Measurements from ENCODE around the gene ITPRIP. TPM values are rescaled to one million over a fixed set of nuclear protein-coding genes. Genes with fewer than 3 reads are reported as not detected.
A peak's percentile ranks its signal among the peaks of the same experiment; 100 is the strongest.

The ITPRIP gene
- total RNA-seq, 6 experiments from 2014 or later = 2.9 to 9.7 (median 7.7) TPM

DNA sequence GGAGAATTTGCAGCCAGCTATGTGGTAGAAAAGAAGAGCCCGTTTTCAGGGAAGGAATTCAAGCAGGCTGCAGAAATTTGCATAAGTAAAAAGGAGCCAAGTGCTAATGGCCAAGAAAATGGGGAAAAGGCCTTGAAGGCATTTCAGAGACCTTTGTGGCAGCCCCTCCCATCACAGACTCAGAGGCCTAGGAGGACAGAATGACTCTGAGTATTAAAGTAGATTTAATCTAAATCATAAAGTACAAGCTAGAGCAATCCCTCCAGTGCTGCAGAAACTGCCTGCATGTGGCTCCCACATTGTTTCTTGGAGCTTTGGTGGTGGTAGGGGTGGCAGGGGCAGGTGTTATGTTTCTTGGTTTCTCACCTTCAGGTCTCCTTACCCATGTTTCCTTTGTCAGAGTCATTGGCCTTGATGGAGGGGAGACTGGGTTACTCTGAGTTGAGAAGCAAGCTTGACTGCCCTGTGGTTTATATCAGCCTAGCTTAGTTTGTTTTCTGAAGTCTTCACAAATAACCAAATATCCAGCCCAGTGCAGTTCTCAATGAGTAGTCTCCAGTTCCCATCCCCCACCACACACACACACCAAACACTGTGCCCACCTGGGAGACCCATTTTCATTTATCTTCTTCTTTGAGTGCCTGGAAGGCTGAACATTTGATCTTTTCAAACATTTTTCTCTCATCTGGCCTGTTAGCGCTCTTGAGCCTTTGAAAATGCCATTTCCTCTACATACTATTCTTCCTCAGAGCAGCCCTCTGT is 34.5 kb downstream of the ITPRIP start:
- intact Hi-C loops (cut with DNase I) = no loop called here
- no peak overlapping the region for H3K4me3 ChIP-seq
- no peak for DNase-seq

DNA sequence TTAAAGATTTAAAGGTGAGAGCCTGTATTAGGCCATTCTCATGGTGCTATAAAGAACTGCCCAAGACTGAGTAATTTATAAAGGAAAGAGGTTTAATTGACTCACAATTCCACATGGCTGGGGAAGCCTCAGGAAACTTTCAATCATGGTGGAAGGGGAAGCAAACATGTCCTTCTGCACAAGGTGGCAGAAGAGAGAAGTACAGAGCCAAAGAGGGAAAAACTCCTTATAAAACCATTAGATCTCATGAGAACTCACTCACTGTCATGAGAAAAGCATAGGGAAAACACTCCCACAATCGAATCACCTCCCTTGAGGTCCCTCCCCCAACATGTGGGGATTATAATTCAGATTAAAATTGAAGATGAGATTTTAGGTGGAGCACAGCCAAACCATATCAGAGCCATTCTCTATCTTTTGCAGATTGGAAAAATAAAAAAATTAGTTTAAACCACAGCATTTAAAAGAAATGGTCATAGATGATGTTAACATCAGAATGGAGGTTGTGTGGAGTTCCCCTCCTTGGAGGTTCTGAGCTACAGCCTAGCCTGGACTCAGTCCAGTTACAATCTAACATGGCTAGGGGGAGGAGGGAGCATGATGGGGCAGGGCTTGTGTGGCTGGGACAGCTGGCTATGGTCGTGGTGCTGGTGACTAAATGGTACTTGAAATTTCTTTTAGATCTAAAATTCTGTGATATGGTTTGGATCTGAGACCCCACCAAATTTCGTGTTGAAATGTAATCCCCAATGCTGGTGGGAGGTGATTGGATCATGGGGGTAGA is 36.2 kb downstream of the ITPRIP start:
- H3K36me3 ChIP-seq = no peaks in the 10 kb centered on the region
- no peaks in the 10 kb centered on the region for H3K27me3 ChIP-seq
- WGBS (ENCODE audit: insufficient coverage, low coverage, low lambda C conversion rate, missing lambda C conversion rate) = 64% methylated on average over 1 of the region's 3 CpGs
- H3K4me3 ChIP-seq = no peak overlapping the region
- TF ChIP-seq, protein P1, sequence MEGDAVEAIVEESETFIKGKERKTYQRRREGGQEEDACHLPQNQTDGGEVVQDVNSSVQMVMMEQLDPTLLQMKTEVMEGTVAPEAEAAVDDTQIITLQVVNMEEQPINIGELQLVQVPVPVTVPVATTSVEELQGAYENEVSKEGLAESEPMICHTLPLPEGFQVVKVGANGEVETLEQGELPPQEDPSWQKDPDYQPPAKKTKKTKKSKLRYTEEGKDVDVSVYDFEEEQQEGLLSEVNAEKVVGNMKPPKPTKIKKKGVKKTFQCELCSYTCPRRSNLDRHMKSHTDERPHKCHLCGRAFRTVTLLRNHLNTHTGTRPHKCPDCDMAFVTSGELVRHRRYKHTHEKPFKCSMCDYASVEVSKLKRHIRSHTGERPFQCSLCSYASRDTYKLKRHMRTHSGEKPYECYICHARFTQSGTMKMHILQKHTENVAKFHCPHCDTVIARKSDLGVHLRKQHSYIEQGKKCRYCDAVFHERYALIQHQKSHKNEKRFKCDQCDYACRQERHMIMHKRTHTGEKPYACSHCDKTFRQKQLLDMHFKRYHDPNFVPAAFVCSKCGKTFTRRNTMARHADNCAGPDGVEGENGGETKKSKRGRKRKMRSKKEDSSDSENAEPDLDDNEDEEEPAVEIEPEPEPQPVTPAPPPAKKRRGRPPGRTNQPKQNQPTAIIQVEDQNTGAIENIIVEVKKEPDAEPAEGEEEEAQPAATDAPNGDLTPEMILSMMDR (IDR thresholded peaks at IDR 0.05) = no peak
- TF ChIP-seq POLR2A (IDR thresholded peaks at IDR 0.05) = no peak
- intact Hi-C loops (cut with DNase I) = no loop called here
- H3K9me3 ChIP-seq = no peaks in the 10 kb centered on the region
- ATAC-seq = no peak
- H3K4me1 ChIP-seq = peaks cover 0 to 9% (median 0%) of the 10 kb centered on the region in 4 donors
- DNase-seq = no peak
- no peak overlapping the region for H3K27ac ChIP-seq

More for the DNA sequence above, 34.5 kb downstream of the ITPRIP start:
- 55% methylated on average over 2 of the region's 2 CpGs for WGBS (ENCODE audit: insufficient coverage, low coverage, low lambda C conversion rate, missing lambda C conversion rate)
- H3K36me3 ChIP-seq = no peaks in the 10 kb centered on the region
- ATAC-seq = no peak
- no peak for TF ChIP-seq POLR2A (IDR thresholded peaks at IDR 0.05)
- TF ChIP-seq, protein P1 (IDR thresholded peaks at IDR 0.05) = no peak
- H3K27me3 ChIP-seq = no peaks in the 10 kb centered on the region
- H3K4me1 ChIP-seq = peaks cover 0 to 9% (median 0%) of the 10 kb centered on the region in 4 donors
- H3K9me3 ChIP-seq = no peaks in the 10 kb centered on the region
- no peak overlapping the region for H3K27ac ChIP-seq

DNA sequence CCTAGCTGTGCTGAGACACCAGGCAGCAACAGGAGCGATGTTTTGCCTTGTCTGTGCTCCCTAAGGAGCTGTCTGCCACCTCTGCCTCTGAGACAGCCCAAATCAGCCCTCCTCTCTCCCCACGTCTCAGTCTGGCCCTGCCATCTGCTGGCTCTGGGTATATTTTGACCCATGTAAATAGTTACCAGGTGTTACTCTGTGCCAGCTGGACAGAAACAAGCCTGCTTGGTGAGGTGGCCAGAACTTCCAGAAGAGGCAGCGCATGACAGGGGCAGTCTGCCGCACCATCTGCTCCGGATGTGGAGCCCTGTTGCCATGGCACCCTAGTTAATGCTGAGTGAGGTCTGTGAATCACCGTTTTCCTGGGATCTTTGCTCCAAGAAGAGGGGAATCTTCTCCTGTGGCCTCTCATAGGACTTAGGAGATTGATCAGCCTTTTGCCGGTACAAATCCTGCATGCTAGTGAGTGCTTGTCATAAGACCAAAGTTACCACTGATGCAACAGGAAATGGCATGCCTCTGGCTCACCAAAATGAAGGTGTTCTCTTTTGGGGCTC is 37.5 kb downstream of the ITPRIP start:
- H3K4me3 ChIP-seq = no peak overlapping the region
- WGBS (ENCODE audit: insufficient coverage, low coverage, low lambda C conversion rate, missing lambda C conversion rate) = 29% methylated on average over 5 of the region's 7 CpGs
- H3K36me3 ChIP-seq = no peaks in the 10 kb centered on the region
- H3K9me3 ChIP-seq = no peaks in the 10 kb centered on the region
- peaks cover 0 to 9% (median 0%) of the 10 kb centered on the region in 4 donors for H3K4me1 ChIP-seq
- no peaks in the 10 kb centered on the region for H3K27me3 ChIP-seq
- intact Hi-C loops (cut with DNase I) = no loop called here
- peak; percentile 56 to 75 (median 58) for ATAC-seq
- H3K27ac ChIP-seq = peak overlapping the region; percentile 61 to 80 (median 63)
- TF ChIP-seq, protein P1 (IDR thresholded peaks at IDR 0.05) = no peak
- DNase-seq = peak in 1 of 3 donors; percentile 44

DNA sequence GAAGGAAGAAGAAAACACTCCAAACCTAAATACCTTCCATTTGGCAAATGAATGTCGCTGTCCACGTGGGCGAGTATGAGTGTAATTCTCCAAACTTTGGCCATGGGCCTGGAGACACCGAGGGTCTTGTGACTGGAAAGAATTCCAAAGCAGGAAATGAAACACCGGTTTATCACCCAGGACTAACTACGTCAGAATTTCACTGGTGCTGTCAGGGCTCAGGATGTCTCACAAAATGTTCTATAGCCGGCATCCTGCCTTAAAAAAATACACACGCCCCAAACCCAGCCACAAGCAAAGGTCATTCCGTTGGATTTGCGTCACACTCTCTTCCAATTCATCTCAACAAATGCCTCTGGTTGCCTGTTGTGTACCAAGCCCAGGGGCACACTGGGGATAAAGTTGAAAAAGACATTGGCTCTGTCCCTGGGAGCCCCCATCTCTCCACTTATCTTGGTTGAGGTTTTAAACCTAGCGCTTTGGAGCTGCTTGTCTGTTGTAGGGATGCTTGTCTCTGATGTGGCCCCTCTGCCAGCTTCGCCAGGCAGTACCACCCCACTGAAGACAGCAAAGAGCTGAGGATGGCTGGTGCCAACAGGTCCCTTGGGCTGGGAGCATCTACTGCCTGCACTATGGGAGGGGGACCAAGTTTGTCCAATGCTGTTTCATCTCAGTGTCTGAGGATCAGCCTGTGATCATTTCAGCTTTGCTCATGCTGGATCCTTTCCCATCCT is 38.1 kb downstream of the ITPRIP start:
- peak; percentile 60 to 68 (median 64) for ATAC-seq
- intact Hi-C loops (cut with DNase I) = no loop called here
- 70% methylated on average over 6 of the region's 12 CpGs for WGBS (ENCODE audit: insufficient coverage, low coverage, low lambda C conversion rate, missing lambda C conversion rate)

More for the DNA sequence above, 38.1 kb downstream of the ITPRIP start:
- Histone ChIP-seq H3K4me1 (peaks cover 0 to 9% (median 0%) of the 10 kb centered on the region in 4 donors), H3K9me3 (no peaks in the 10 kb centered on the region), H3K27ac (peak overlapping the region; percentile 63 to 83 (median 83)), H3K36me3 (no peaks in the 10 kb centered on the region), H3K27me3 (no peaks in the 10 kb centered on the region), H3K4me3 (no peak overlapping the region)
- peak in 1 of 3 donors; percentile 47 for DNase-seq
- TF ChIP-seq POLR2A (IDR thresholded peaks at IDR 0.05) = no peak
- TF ChIP-seq, protein P1 (IDR thresholded peaks at IDR 0.05) = no peak
